Limb (tissue), 2 donors: Measurements from ENCODE around the gene HAUS5.
"Not testable (repeated sequence)": the region's sequence is repeated elsewhere in the genome, so short reads cannot be mapped to it uniquely, and the experiment has no call there.

Source experiments
- DNase-seq, 2 donors: peaks; one replicate each; pipeline ENCODE4 v3.0.0-alpha.2; 2016; ENCODE audit errors: extremely low spot score in 2 of 2

HAUS5 gene, protein sequence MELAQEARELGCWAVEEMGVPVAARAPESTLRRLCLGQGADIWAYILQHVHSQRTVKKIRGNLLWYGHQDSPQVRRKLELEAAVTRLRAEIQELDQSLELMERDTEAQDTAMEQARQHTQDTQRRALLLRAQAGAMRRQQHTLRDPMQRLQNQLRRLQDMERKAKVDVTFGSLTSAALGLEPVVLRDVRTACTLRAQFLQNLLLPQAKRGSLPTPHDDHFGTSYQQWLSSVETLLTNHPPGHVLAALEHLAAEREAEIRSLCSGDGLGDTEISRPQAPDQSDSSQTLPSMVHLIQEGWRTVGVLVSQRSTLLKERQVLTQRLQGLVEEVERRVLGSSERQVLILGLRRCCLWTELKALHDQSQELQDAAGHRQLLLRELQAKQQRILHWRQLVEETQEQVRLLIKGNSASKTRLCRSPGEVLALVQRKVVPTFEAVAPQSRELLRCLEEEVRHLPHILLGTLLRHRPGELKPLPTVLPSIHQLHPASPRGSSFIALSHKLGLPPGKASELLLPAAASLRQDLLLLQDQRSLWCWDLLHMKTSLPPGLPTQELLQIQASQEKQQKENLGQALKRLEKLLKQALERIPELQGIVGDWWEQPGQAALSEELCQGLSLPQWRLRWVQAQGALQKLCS

GRCh38 chr19:35612559-35613321 lies at the start of gene HAUS5:
TSS of gene HAUS5 (plus strand) at chr19:35612735. CDS start at chr19:35612795, 60 bp downstream.
- peak; percentile 93 to 98 for DNase-seq

- no peak for DNase-seq
These were observed 49.8 kb upstream of the HAUS5 start for GRCh38 chr19:35562776-35563175.

GRCh38 chr19:35563207-35563829 lies 49.2 kb upstream of the HAUS5 start, which contains the start of gene ATP4A:
TSS of gene ATP4A (minus strand) at chr19:35563658. CDS start at chr19:35563629, 29 bp downstream.
- DNase-seq = no peak

DNA sequence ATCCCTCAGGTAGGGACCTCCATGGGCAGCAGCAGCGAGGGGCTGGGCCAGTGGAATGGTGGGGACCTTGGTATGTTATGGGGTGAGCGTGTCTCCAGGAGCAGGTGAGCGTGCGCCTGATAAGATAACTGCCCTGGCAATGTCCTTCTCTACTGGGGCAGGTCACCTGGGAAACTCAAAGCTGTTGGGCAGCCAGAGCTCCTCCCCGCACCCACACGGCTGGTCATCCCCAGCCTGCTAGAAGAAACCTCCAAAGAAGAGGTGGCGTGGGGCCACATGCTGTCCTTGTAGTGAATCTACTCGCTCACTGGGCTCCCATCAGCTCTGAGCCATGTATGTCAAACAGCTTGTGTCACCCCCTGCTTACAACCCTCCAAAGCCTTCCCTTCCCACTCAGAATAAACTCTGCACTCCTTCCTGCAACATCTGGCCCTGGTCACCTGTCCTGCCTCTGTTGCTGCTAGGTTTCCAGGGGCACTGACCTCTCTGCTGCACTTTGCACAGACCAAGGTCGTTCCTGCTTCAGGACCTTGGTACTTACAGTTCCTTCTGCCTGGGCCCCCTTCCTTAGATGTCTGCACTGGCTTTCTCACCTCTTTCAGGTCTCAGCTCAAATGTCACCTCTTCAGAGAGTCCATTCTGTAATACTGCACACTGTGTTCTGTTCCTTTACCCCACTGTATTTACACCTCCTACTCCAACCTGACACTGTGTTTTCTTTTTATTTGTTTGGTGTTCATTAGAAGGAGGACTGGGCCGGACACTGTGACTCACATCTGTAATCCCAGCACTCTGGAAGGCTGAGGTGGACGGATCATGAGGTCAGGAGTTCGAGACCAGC lies 47.3 kb upstream of the HAUS5 start:
- DNase-seq = no peak

DNA sequence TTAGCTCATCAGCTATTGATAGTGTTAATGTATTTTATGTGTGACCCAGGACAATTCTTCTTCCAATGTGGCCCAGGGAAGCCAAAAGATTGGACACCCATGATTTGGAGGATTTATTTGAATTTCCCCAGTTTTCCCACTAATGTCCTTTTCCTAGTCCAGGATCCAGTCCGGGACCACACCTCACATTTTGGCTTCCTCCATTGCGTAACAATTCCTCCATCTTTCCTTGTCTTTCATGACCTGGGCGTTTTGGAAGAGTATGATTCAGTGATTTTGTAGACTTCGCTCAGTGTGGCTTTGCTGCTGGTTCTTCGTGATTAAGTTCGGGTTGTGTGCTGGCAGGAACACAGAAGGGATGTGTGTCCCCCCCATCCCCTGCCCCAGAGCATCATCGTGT lies 45.8 kb upstream of the HAUS5 start:
- no peak for DNase-seq

- DNase-seq = no peak
These were observed 43.2 kb upstream of the HAUS5 start for GRCh38 chr19:35569281-35569781.

DNA sequence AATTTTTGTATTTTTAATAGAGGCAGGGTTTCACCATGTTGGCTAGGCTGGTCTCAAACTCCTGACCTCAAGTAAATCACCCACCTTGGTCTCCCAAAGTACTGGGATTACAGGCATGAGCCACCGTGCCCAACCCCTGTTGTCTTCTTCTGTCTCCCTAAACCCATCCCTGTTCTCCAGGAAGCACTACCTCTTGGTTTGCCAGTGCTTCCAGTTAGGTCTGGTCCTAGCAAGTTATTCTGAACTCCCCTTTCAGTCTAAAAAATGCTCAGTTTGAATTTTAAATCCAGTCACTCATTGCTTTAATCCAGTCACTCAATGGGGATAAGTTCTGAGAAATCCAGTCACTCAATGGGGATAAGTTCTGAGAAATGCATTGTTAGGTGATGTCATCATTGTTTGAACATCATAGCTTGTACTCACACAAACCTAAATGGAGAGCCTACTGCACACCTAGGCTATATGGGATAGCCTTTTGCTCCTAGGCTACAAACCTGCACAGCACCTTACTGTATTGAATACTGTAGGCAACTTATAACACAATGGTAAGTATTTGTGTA lies 41.0 kb upstream of the HAUS5 start:
- DNase-seq = no peak

DNA sequence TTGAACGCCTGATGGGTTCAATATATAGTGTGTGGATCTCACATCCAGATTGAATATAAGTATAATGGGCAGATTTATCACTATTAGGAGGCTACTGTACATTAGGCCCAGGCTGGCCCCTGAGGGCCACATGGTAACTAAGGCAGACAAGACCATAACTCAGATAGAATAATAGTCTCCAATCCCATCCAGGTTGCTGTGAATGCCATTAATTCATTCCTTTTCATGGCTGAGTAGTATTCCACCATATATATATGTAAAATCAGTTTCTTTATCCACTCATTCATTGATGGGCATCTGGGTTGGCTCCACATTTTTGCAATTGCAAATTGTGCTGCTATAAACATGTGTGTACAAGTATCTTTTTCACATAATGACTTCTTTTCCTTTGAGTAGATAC lies 34.6 kb upstream of the HAUS5 start:
- DNase-seq = no peak

GRCh38 chr19:35578707-35579106 lies 33.8 kb upstream of the HAUS5 start:
- DNase-seq = no peak

GRCh38 chr19:35582760-35583159 lies 29.8 kb upstream of the HAUS5 start:
- DNase-seq = no peak

DNA sequence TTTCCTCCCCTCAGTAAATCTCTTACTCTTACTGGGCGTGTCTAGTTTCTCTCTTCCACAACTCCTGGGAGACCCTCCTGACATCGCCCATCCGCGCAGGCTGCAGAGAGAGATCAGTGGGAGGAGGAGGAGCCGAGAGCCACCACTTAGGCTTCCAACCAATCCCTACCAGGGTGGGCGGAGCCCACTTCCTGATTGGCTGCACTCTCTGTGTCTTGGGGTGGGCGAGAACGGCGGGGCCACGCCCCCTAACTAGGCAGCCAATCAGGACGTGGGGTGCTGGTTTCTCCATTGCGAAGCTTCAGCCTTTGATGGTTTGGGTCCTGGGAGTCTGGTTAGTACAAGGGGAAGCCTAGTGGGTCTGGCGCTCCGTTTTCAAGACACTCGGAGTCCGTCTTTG lies 26.7 kb upstream of the HAUS5 start, which contains the start of gene PMIS2:
Gene PMIS2, plus strand, starts transcription at position 326 of the 400 bp plus-strand sequence. CDS start 87 bp downstream, outside the sequence.
- no peak for DNase-seq

DNA sequence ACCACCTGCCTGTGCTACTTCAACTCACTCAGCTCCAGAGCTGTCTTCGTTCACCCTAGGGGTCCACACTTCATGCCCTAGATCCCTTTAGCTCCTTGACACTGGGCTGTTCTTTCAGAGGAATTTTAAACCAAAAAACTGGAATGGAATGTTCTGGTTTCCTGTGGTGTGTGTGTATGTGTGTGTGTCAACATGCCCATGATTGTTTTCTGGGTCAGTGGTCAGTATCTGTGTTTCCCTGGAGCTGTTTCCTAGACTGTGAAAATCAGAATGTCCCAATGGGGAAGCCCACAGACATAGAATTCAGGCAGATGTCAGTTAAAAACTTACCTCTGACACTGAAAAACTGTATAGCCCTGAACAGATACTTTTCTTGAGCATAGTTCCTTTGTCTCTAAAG lies 25.2 kb upstream of the HAUS5 start:
- no peak for DNase-seq

DNA sequence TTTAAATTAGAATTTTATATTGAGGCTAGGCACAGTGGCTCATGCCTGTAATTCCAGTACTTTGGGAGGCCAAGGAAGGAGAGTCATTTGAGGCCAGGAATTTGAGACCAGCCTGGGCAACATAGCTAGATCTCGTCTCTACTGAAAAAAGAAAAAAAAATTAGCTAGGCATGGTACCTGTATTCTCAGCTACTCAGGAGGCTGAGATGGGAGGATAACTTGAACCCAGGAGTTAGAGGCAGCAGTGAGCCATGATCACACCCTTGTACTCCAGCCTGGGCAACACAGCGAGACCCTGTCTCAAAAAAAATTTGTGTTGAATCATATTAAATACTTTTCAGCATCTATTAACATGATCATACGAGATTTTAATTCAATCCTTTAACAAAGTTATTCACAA lies 21.7 kb upstream of the HAUS5 start:
- no peak for DNase-seq

- peak in 1 of 2 donors; percentile 30 for DNase-seq
These were observed 20.3 kb upstream of the HAUS5 start for GRCh38 chr19:35592226-35592625.

DNA sequence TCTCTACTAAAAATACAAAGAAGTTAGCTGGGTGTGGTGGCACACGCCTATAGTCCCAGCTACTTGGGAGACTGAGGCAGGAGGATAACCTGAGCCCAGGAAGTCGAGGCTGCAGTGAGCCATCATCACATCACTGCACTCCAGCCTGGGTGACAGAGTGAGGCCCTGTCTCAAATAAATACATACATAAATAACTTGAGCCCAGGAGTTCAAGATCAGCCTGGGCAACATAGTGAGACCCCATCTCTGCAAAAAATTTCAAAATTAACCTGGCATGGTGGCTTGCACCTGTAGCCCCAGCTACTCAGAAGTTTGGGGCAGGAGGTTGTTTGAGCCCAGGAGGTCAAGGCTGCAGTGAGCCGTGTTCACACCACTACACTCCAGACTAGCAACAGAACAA lies 17.5 kb upstream of the HAUS5 start:
- not testable (repeated sequence) for DNase-seq

- DNase-seq = no peak
These were observed 16.6 kb upstream of the HAUS5 start for GRCh38 chr19:35595928-35596327.

- DNase-seq = no peak
These were observed 16.1 kb upstream of the HAUS5 start for GRCh38 chr19:35596366-35596999.

DNA sequence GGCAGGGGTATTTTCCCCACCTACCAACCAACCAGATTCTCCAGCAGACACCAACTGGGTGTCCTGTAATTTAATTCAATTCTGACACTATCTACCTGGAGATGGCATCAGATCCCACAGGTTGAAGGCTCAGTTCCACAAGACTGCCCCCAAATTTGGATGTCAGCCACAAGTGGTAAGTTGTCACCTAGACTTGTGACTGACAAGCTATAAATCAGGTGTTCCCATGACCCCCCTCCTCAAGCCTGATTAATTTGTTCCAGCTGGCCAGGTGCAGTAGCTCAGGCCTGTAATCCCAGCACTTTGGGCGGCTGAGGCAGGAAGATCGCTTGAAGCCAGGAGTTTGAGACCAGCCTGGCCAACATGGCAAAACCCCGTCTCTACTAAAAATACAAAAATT lies 10.6 kb upstream of the HAUS5 start:
- no peak for DNase-seq

- DNase-seq = not testable (repeated sequence)
These were observed 8.1 kb upstream of the HAUS5 start for GRCh38 chr19:35604436-35604835.

GRCh38 chr19:35607170-35607569 lies 5.4 kb upstream of the HAUS5 start:
- DNase-seq = not testable (repeated sequence)
